ENCODE measurements around the gene PWWP3B.
"Not testable (repeated sequence)": the region's sequence is repeated elsewhere in the genome, so short reads cannot be mapped to it uniquely, and the experiment has no call there.

Gene PWWP3B

DNA sequence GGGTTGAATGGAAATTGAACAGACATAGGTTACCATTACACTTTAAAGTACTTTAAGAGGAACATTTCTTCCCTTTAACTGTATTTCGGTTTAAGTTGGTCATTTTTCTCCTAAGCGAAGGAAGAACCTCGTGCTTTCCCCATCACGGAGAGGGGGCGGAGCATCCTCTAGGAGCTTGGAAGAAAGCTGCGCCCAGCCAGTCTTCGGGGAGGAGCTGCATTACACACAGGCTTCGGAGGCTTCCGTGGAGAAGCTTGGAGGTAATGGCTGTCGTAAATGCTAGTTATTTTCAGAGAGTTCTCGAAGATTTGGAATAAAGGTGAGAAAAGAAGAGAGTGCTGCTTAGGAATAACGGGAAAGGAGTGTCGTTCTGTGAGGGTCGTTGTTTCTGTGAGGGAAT, at the start of gene PWWP3B:
TSS of gene PWWP3B (plus strand) at position 199 of the 400 bp plus-strand sequence. CDS start 37,128 bp downstream, outside the sequence.
- DNase-seq (ENCODE audit: low spot score), result no peak

- DNase-seq (ENCODE audit: low spot score), result no peak
Measured at GRCh38 chrX:106139048-106139447, 29.1 kb upstream of the PWWP3B start.

DNA sequence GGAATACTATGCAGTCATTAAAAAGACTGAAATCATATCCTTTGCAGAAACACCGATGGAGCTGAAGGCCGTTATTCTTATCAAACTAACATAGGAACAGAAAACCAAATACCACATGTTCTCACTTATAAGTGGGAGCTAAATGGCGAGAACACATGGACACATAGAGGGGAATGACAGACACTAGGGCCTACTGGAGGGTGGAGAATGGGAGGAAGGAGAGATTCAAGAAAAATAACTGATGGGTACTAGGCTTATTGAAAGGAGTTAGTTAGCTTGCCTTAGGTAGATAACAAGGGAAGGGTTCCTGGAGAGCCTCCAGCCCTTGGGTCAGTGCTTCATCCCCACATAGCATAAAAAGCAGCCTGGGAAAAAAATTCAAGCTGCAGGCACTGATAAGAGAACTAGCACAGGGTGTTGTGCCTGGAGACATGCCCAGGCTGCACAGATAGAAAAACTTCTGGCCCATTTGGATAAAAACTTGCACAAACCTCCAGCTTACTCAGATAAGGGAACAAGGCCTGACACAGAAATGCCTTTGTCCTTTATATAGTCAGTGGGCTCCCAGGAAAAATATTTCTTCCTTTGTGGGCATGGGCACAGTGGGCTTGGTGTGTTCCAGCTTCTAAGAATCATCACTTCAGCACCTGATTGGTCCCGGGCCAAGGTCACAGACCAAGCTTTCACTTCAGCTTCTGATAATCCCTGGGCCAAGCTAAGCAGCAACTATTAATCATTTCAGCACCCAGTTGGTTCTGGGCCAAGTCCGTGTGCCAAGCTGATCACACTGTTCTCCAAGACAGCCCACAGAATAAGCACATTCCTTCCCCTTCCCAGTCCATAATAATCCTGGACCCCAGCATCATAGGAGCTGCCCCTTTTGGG, 23.1 kb upstream of the PWWP3B start:
- DNase-seq (ENCODE audit: low spot score), result no peak

DNA sequence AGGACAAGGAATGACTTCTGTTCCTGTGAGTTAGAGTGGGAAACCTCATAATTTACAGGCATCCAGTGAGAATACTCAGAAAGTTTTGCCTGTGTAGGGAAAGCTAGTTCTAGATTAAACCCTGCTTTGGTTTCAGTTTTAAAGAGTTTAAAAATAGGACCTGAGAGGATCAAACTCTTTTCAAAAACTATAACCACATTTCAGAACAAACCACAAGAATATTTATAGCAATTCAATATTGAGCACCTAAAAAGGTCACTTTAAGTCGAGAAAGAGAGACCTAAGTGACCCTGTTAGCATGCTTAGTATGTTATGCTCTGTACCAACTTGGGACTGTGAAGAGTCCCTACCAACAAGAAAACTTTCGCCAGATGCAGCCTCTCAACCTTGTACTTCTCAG, 17.4 kb upstream of the PWWP3B start:
- no peak for DNase-seq (ENCODE audit: low spot score)

GRCh38 chrX:106159861-106160282, 8.2 kb upstream of the PWWP3B start:
- DNase-seq (ENCODE audit: low spot score), result no peak

GRCh38 chrX:106170318-106170717, 2.2 kb downstream of the PWWP3B start:
- no peak for DNase-seq (ENCODE audit: low spot score)

DNA sequence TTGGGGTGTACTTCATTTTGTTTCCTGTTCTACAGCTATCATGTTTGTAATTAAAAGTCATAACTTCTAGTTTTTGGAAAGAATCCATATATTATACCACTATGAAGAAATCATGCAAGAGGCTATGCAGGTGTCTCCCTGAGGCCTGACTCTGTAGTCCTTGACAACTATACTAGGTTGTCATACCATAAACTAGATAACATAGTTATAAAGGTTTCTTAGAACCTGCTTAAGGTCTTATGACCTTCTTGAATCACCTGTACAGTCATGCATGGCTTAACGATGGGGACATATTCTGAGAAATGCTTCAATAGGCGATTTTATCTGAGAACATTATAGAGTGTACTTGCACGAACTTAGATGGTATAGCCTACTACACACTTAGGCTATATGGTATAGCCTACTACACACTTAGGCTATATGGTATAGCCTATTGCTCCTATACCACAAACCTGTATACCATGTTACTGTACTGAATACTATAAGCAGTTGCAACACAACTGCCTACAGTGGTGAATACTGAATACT, 3.3 kb downstream of the PWWP3B start:
- DNase-seq (ENCODE audit: low spot score), result no peak

DNA sequence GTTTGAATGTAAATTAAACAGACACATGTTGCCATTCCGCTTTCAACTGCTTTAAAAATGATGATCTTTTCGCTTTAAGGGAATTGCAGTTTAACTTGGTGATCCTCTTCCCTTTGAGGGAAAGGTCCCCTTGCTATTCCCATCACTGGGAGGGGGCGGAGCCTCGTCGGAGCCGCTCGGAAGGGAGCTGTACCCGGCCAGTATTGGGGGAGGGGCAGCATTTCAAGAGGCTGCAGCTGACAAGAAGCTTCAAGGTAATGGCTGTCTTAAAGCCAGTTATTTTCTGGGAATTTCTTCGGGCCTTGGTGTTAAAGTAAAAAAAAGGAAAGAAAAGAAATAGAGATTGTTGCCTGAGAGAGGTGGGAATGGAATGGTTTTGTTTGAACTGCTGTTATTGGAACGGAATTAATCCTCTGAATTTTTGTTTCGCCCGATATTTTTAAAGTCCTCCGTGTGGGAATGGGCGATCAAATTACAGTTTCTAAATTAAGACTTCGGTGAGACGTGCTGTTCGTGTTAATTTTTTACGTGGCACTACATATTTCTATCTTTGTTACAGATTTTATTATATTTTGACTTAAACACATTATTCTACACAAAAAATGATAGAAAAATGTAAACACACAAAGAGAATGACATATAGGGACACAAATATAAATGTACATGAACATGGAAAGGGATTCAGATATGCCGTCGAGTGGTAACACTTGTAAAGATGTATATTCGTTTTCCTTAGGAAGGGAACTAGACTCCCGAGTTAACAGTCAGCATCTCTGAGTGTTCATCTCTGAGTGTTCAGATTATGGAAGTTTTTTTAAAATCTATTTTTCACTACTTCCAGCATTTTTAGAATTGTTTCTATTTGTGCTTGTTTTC, 9.2 kb downstream of the PWWP3B start:
- DNase-seq (ENCODE audit: low spot score), result no peak

GRCh38 chrX:106177982-106178321, 9.8 kb downstream of the PWWP3B start:
- DNase-seq (ENCODE audit: low spot score), result no peak

- DNase-seq (ENCODE audit: low spot score), result no peak
Measured at GRCh38 chrX:106178826-106179225, 10.7 kb downstream of the PWWP3B start.

DNA sequence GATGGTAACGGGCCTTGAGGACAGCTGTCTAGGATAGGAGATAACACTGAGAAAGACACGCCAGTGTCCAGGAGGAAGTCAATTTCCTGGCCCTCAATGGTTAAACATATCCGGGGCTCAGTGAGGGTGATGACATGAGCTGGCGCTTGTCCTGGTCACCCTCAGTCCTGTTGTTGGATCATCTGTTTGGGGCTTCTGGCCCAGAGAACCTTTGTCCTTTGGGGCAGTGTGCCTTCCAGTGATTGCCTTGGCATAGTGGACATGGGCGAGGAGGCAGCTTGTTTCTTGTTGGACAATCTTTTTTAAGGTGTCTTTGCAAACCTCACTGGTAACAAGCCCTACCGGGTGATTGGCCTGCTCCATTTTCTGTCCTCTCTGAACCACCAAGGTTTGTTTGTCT, 15.6 kb downstream of the PWWP3B start:
- not testable (repeated sequence) for DNase-seq (ENCODE audit: low spot score)

DNA sequence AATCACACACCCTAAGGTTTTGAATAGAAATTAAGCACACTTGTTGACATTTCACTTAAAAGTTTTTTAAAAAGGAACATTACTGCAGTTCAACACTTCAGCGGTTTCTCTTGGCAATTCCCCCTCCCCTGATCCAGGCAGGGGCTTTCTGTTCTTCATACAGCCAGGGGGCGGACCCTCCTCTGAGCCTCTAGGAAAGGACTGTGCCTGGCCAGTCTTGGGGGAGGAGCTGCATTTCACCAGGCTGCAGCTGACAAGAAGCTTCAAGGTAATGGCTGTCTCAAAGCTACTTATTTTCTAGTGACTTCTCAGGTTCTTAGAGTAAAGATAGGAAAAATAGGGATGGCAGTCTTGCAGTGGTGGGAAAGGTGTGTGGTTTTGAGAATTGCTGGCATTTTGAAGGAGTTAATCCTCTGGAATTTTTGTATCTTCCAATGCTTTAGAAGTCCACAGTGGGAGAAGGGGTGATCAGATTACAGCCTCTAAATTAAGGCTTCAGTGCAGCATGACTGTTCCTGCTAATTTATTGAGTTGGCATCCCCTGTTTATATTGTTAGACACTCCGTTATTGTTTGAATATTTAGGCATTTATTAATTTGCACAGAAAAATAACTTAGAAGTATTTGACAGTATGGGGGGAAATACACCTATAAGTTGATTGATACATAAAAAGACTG, 33.5 kb downstream of the PWWP3B start:
- no peak for DNase-seq (ENCODE audit: low spot score)

GRCh38 chrX:106203315-106203714, 35.2 kb downstream of the PWWP3B start:
- DNase-seq (ENCODE audit: low spot score), result no peak

GRCh38 chrX:106208154-106208553, 40.0 kb downstream of the PWWP3B start:
- DNase-seq (ENCODE audit: low spot score), result no peak
